PC-9 (cell line): ENCODE measurements around the gene TDRD5. TPM values are rescaled to one million over a fixed set of nuclear protein-coding genes. Genes with fewer than 3 reads are reported as not detected.

Source experiments
- BruUV-seq: library from RNA; stranded (reverse); fragments of 400-500 nt; replicated peaks from 2 replicates; lab custom pipeline; 2021; lab: Mats Ljungman, UMichigan
- CTCF ChIA-PET: fragments of 300-600 bp; sonication (Branson Sonifier 250); formaldehyde crosslinking; loops from one replicate; lab custom pipeline; 2022; ENCODE audit warnings: antibody characterized with exemption; lab: Charles Lee
- POLR2A ChIA-PET: fragments of 300-600 bp; sonication (Branson Sonifier 250); formaldehyde crosslinking; loops from one replicate; lab custom pipeline; 2022; ENCODE audit warnings: antibody characterized with exemption; ENCODE audit not compliant: unreplicated experiment; lab: Charles Lee
- DNase-seq, 2 experiments: peaks; one replicate each; pipeline versions ENCODE4 v3.0.0 to v3.0.0-alpha.2; 2015 to 2022; ENCODE audit warnings: mixed read lengths in 1 of 2
- H2AFZ ChIP-seq: fragments of 200-600 bp; sonication (generic); 2 replicates; pipeline ENCODE4 v1.8.1; 2017; ENCODE audit warnings: antibody characterized with exemption
- H3F3A ChIP-seq: fragments of 200-600 bp; sonication (generic); 2 replicates; pipeline ENCODE4 v1.8.1; 2017; ENCODE audit warnings: antibody characterized with exemption, mild to moderate bottlenecking, low read depth; ENCODE audit not compliant: insufficient read depth
- H3K27ac ChIP-seq: fragments of 200-600 bp; sonication (generic); 2 replicates; pipeline ENCODE4 v1.6.1; 2016; ENCODE audit warnings: mixed run types
- H3K27me3 ChIP-seq: fragments of 200-600 bp; sonication (generic); 2 replicates; pipeline ENCODE4 v1.6.1; 2016; ENCODE audit warnings: low read depth, mixed run types; ENCODE audit not compliant: insufficient read depth
- H3K36me3 ChIP-seq: fragments of 200-600 bp; sonication (generic); 2 replicates; pipeline ENCODE4 v1.6.1; 2016; ENCODE audit warnings: low read depth, mixed run types
- H3K4me1 ChIP-seq: fragments of 200-600 bp; sonication (generic); replicated peaks from 2 replicates; pipeline ENCODE4 v1.6.1; 2016; ENCODE audit warnings: mixed run types; ENCODE audit not compliant: insufficient read depth
- H3K4me2 ChIP-seq: fragments of 200-600 bp; sonication (generic); 2 replicates; pipeline ENCODE4 v1.6.1; 2017; ENCODE audit warnings: mixed run types
- H3K4me3 ChIP-seq: fragments of 200-600 bp; sonication (generic); 2 replicates; pipeline ENCODE4 v1.6.1; 2016; ENCODE audit warnings: mixed run types
- H3K79me2 ChIP-seq: fragments of 200-600 bp; sonication (generic); 2 replicates; pipeline ENCODE4 v1.6.1; 2017; ENCODE audit warnings: low read depth, mixed run types
- H3K9me2 ChIP-seq: fragments of 200-600 bp; sonication (generic); 2 replicates; pipeline ENCODE4 v1.8.1; 2017; ENCODE audit warnings: mild to moderate bottlenecking; ENCODE audit not compliant: insufficient read depth
- H3K9me3 ChIP-seq: fragments of 200-600 bp; sonication (generic); 2 replicates; pipeline ENCODE4 v1.8.1; 2016; ENCODE audit warnings: low read depth; ENCODE audit not compliant: insufficient read depth
- H4K20me1 ChIP-seq: fragments of 200-600 bp; sonication (generic); 2 replicates; pipeline ENCODE4 v1.8.1; 2017; ENCODE audit not compliant: insufficient read depth
- CTCF ChIP-seq: fragments of 200-600 bp; sonication (generic); conservative IDR thresholded peaks from 2 replicates; pipeline ENCODE4 v1.6.1; 2017; ENCODE audit warnings: mixed run types, antibody characterized with exemption, mild to moderate bottlenecking, moderate library complexity
- EZH2 ChIP-seq: fragments of 200-600 bp; sonication (generic); IDR thresholded peaks from 2 replicates; pipeline ENCODE4 v1.8.0; 2017; ENCODE audit warnings: antibody characterized with exemption, low read depth
- intact Hi-C: fragments of 100-400 bp; cut with micrococcal nuclease; formaldehyde crosslinking; loops from one replicate; pipeline ENCODE4 v1.10.0; 2022; ENCODE audit not compliant: unreplicated experiment
- total RNA-seq: library from RNA; stranded (reverse); gene quantifications from 2 replicates; pipeline ENCODE4 v1.2.3, GENCODE V29; 2021

The TDRD5 gene
- total RNA-seq, 1 experiment from 2014 or later, result not detected

GRCh38 chr1:179731643-179732042, 140.0 kb downstream of the TDRD5 start:
- POLR2A ChIA-PET, result no interaction called here
- no peak overlapping the region for H3K27ac ChIP-seq
- TF ChIP-seq CTCF (no peak), EZH2 (no peak)

More at GRCh38 chr1:179731643-179732042, 140.0 kb downstream of the TDRD5 start:
- H2AFZ ChIP-seq, result no peak overlapping the region
- H3K4me2 ChIP-seq, result no peak overlapping the region
- no peaks in the 10 kb centered on the region; the same call in none of the 2 replicates for H3K27me3 ChIP-seq
- no TSS peak for BruUV-seq
- H3K4me1 ChIP-seq, result no peaks in the 10 kb centered on the region
- no peaks in the 10 kb centered on the region for H3K9me2 ChIP-seq
- CTCF ChIA-PET, result no interaction called here
- intact Hi-C loops, result no loop called here
- no peaks in the 10 kb centered on the region for H4K20me1 ChIP-seq
- H3K79me2 ChIP-seq, result no peaks in the 10 kb centered on the region
- H3K36me3 ChIP-seq, result no peaks in the 10 kb centered on the region
- H3K9me3 ChIP-seq, result no peaks in the 10 kb centered on the region
- no peak for DNase-seq
- no peaks in the 10 kb centered on the region for H3F3A ChIP-seq
- no peak overlapping the region for H3K4me3 ChIP-seq

Other genes starting within 250 kb of the TDRD5 start
- 1.8 and 3.4 TPM in 2 replicates for gene AXDND1, start 225.9 kb upstream of the TDRD5 start, total RNA-seq
- gene NPHS2, start 15.9 kb upstream of the TDRD5 start, total RNA-seq, result not detected in 2 replicates
- gene FAM163A, start 151.5 kb downstream of the TDRD5 start, total RNA-seq, result not detected in 2 replicates